BJ (cell line): ENCODE measurements around the gene CEMIP2. TPM values are rescaled to one million over a fixed set of nuclear protein-coding genes. Genes with fewer than 3 reads are reported as not detected.
"Not testable (repeated sequence)": the region's sequence is repeated elsewhere in the genome, so short reads cannot be mapped to it uniquely, and the experiment has no call there.

Source experiments
- CTCF ChIA-PET: fragments of 350-600 bp; formaldehyde crosslinking; extraction: SDS; loops from one replicate; lab custom pipeline; 2021; ENCODE audit warnings: antibody characterized with exemption, inconsistent platforms; lab: Yijun Ruan, JAX
- POLR2A ChIA-PET: fragments of 300-600 bp; sonication (Branson Sonifier 250); formaldehyde crosslinking; extraction: SDS; loops from one replicate; lab custom pipeline; 2021; ENCODE audit warnings: antibody characterized with exemption; lab: Charles Lee
- DNase-seq: peaks from one replicate; pipeline ENCODE4 v3.0.0-alpha.2; 2011; ENCODE audit warnings: low read depth
- H3K27me3 ChIP-seq: 2 replicates; pipeline ENCODE4 v1.6.0; 2011; ENCODE audit warnings: low read length; ENCODE audit not compliant: control insufficient read depth, insufficient read depth
- H3K36me3 ChIP-seq: 2 replicates; pipeline ENCODE4 v1.5.1; 2011; ENCODE audit warnings: low read length; ENCODE audit not compliant: control insufficient read depth, insufficient read depth
- H3K4me3 ChIP-seq: 2 replicates; pipeline ENCODE4 v1.5.1; 2011; ENCODE audit warnings: low read depth, mild to moderate bottlenecking, control low read depth, low read length
- polyA plus RNA-seq: library from polyadenylated mRNA; depleted of rRNA; stranded (reverse); fragments of >200 nt; gene quantifications from 2 replicates; pipeline ENCODE4 v1.2.3, GENCODE V29; 2011
- TF ChIP-seq, protein P1 (sequence below): IDR thresholded peaks from 2 replicates; pipeline ENCODE4 v1.5.1; 2011; ENCODE audit warnings: low read depth, mild to moderate bottlenecking, control low read depth, inconsistent platforms, low read length, moderate library complexity; ENCODE audit not compliant: insufficient read depth

CEMIP2 gene
- polyA plus RNA-seq, 1 experiment, result 120 TPM

DNA sequence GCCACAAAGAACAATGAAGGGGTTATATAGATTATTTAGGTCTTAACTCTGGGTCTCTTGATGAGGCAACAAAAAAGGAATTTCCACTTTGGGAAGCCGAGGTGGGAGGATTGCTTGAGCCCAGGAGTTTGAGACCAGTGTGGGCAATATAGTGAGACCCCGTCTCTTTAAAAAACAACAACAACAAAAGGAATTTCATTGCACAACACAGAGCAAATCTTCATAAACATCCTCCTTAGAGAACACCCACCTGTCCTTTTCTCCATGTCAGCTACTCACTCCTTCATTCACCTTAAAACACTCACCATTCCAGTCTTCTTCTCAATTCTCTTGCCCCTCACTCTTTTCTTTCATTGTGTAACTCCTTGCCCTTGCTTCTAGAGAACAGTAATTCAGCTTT is 39.8 kb upstream of the CEMIP2 start:
- H3K36me3 ChIP-seq, result no peaks in the 10 kb centered on the region
- CTCF ChIA-PET, result interaction anchor here (1.1 to 6.7 kb wide), 6 partner anchors 10 to 217 kb away, joined by 7 to 97 read pairs (median 14); no protein-coding TSS in a partner anchor
- TF ChIP-seq, protein P1, sequence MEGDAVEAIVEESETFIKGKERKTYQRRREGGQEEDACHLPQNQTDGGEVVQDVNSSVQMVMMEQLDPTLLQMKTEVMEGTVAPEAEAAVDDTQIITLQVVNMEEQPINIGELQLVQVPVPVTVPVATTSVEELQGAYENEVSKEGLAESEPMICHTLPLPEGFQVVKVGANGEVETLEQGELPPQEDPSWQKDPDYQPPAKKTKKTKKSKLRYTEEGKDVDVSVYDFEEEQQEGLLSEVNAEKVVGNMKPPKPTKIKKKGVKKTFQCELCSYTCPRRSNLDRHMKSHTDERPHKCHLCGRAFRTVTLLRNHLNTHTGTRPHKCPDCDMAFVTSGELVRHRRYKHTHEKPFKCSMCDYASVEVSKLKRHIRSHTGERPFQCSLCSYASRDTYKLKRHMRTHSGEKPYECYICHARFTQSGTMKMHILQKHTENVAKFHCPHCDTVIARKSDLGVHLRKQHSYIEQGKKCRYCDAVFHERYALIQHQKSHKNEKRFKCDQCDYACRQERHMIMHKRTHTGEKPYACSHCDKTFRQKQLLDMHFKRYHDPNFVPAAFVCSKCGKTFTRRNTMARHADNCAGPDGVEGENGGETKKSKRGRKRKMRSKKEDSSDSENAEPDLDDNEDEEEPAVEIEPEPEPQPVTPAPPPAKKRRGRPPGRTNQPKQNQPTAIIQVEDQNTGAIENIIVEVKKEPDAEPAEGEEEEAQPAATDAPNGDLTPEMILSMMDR, result no peak
- no peak overlapping the region for H3K4me3 ChIP-seq
- no peak for DNase-seq
- POLR2A ChIA-PET, result no interaction called here
- H3K27me3 ChIP-seq, result no peaks in the 10 kb centered on the region

DNA sequence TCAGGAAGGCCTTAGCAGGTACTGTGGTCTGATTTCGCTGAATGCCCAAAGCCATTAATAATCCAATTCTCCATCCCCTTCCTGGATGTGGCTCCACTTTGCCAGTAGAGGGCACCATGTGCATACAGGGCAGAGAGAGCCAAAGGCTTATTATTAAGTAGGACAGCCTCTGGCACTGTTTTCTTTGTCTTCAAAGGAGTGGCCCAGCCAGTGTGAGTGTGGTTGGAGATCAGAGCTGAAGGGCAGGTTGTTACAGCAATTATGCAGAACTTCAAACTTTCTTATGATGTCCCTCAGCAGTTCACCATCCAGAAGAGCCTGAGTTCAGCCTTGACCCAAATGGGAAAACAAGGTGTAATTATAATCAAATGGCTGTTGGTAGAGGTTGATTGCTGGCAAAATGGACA is 38.6 kb upstream of the CEMIP2 start:
- no peaks in the 10 kb centered on the region for H3K27me3 ChIP-seq
- CTCF ChIA-PET, result interaction anchor here (0.6 to 6.7 kb wide), 29 partner anchors 9 to 1016 kb away, joined by 3 to 97 read pairs (median 4); no protein-coding TSS in a partner anchor
- H3K36me3 ChIP-seq, result no peaks in the 10 kb centered on the region
- DNase-seq, result no peak
- TF ChIP-seq, protein P1, result peak; percentile 91
- POLR2A ChIA-PET, result no interaction called here
- H3K4me3 ChIP-seq, result no peak overlapping the region

DNA sequence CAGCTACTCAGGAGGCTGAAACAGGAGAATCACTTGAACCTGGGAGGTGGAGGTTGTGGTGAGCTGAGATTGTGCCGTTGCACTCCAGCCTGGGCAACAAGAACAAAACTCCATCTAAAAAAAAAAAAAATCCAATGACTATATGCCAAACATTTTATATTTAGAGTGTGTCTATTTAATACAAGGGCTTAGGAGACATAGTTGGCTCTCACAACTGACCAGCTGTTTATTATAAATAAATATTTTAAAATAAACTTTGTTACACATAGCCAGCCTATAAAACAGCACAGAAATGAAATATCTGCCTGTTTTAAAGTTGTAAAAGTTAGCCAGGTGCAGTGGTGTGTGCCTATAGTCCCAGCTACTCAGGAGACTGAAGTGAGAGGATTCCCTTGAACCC is 36.8 kb upstream of the CEMIP2 start:
- DNase-seq, POLR2A ChIA-PET, H3K4me3 ChIP-seq, H3K27me3 ChIP-seq, H3K36me3 ChIP-seq: not testable (repeated sequence)
- CTCF ChIA-PET, result interaction anchor here (1.2 to 6.7 kb wide), 5 partner anchors 11 to 234 kb away, joined by 4 to 97 read pairs (median 5); no protein-coding TSS in a partner anchor

DNA sequence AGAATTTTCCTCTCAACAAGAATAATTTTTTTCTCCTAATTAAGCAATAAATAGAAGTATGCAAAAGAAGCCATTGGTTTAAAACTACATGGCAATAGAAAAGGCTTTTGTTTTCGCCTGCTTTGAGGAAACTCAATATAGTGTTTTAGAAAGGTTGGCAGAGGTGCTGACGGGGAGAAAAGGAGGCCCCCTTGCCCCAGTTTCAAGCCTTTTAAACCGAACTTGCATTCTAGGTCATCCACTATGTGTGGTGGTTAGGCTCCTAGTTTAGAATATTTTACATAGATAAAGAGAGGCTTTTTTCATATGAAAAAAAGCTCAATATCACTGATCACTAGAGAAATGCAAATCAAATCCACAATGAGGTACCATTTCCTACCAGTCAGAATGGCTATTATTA is 33.5 kb upstream of the CEMIP2 start:
- DNase-seq, result no peak
- Histone ChIP-seq H3K36me3 (no peaks in the 10 kb centered on the region), H3K27me3 (no peaks in the 10 kb centered on the region), H3K4me3 (no peak overlapping the region)
- CTCF ChIA-PET, result no interaction called here
- POLR2A ChIA-PET, result no interaction called here
- TF ChIP-seq, protein P1, result no peak

DNA sequence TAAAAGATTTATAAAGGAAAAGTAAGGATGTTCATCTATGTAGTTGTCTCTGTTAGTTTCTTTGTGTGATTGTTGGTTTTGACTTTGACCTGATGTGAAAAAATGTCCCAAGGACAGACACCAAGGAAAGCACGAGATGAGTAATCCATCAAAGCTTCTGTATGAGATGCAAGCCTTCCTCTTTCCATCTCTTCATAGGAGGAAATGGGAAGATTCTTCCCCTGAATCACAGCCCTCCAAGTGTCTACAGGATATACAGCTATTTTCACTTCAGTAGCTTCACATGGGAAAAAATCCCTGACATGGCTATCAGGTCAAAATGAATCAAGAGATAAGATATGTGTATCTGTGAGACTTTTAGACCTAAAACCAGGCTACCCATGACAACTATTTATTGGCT is 29.0 kb upstream of the CEMIP2 start:
- ChIA-PET POLR2A (no interaction called here), CTCF (interaction anchor here (1.6 to 3.9 kb wide), 3 partner anchors 9 to 228 kb away, joined by 6 to 17 read pairs (median 15); no protein-coding TSS in a partner anchor)
- H3K36me3 ChIP-seq, result no peaks in the 10 kb centered on the region
- no peak overlapping the region for H3K4me3 ChIP-seq
- DNase-seq, result no peak
- TF ChIP-seq, protein P1, result no peak
- no peaks in the 10 kb centered on the region for H3K27me3 ChIP-seq
